CD14-positive monocyte (primary cell): ENCODE data around the gene YTHDF1. TPM values are rescaled to one million over a fixed set of nuclear protein-coding genes. Genes with fewer than 3 reads are reported as not detected.

ENCODE experiments used
- DNase-seq, 3 donors: peaks; one replicate each; pipeline ENCODE4 v3.0.0-alpha.2; 2011 to 2022
- H2AFZ ChIP-seq: 2 replicates; pipeline ENCODE4 v1.6.0; 2012; ENCODE audit warnings: mild to moderate bottlenecking, low read depth, low read length, inconsistent platforms; ENCODE audit not compliant: insufficient read depth, poor library complexity, severe bottlenecking
- H3K27ac ChIP-seq, 2 donors: 1 replicate in 1 of 2; 2 replicates in 1 of 2; pipeline ENCODE4 v1.5.1; 2012 to 2013; ENCODE audit warnings: low read length in 2 of 2, control low read depth in 1 of 2, inconsistent platforms in 1 of 2, low read depth in 1 of 2, mild to moderate bottlenecking in 1 of 2
- H3K27me3 ChIP-seq, 2 donors: one replicate each; pipeline versions ENCODE4 v1.6.0 to v1.6.1; 2011 to 2013; ENCODE audit warnings: low read length in 2 of 2; ENCODE audit not compliant: control insufficient read depth in 2 of 2, insufficient read depth in 2 of 2
- H3K36me3 ChIP-seq, 2 donors: replicated peaks in 1 of 2; 1 replicate in 1 of 2; 2 replicates in 1 of 2; pipeline versions ENCODE4 v1.5.1 to v1.6.1; 2012 to 2013; ENCODE audit warnings: low read length in 2 of 2, control low read depth in 1 of 2, inconsistent platforms in 1 of 2, mild to moderate bottlenecking in 1 of 2; ENCODE audit not compliant: insufficient read depth in 2 of 2, control insufficient read depth in 1 of 2
- H3K4me1 ChIP-seq, 2 donors: 1 replicate in 1 of 2; 2 replicates in 1 of 2; pipeline versions ENCODE4 v1.5.1 to v1.6.1; 2012 to 2013; ENCODE audit warnings: low read length in 2 of 2, control low read depth in 1 of 2, inconsistent platforms in 1 of 2, mild to moderate bottlenecking in 1 of 2, moderate library complexity in 1 of 2; ENCODE audit not compliant: insufficient read depth in 2 of 2, control insufficient read depth in 1 of 2
- H3K4me2 ChIP-seq: replicated peaks from 2 replicates; pipeline ENCODE3; 2012; ENCODE audit warnings: low read length, moderate library complexity, mild to moderate bottlenecking; ENCODE audit not compliant: poor library complexity, severe bottlenecking; ENCODE audit errors: extremely low read depth
- H3K4me3 ChIP-seq, 3 experiments: fragments of 200-600 bp in 1 of 3; sonication (generic) in 1 of 3; replicated peaks in 1 of 3; 1 replicate in 2 of 3; 2 replicates in 1 of 3; pipeline ENCODE4 v1.5.1; 2011 to 2013; ENCODE audit warnings: low read length in 3 of 3, mild to moderate bottlenecking in 3 of 3, control low read depth in 2 of 3, low read depth in 2 of 3, inconsistent platforms in 1 of 3, moderate library complexity in 1 of 3
- H3K79me2 ChIP-seq: 2 replicates; pipeline ENCODE4 v1.6.0; 2012; ENCODE audit warnings: mild to moderate bottlenecking, control low read depth, inconsistent platforms, low read length, moderate library complexity; ENCODE audit not compliant: insufficient read depth
- H3K9ac ChIP-seq: 2 replicates; pipeline ENCODE4 v1.6.0; 2017; ENCODE audit warnings: low read length, mild to moderate bottlenecking; ENCODE audit not compliant: insufficient read depth, poor library complexity, severe bottlenecking
- H3K9me3 ChIP-seq, 2 donors: replicated peaks in 1 of 2; 1 replicate in 1 of 2; 2 replicates in 1 of 2; pipeline versions ENCODE4 v1.5.1 to v1.6.1; 2012 to 2013; ENCODE audit warnings: low read length in 2 of 2, control low read depth in 1 of 2; ENCODE audit not compliant: control insufficient read depth in 1 of 2, insufficient read depth in 1 of 2
- H4K20me1 ChIP-seq: 2 replicates; pipeline ENCODE4 v1.6.0; 2012; ENCODE audit warnings: mild to moderate bottlenecking, low read length, control low read depth, moderate library complexity; ENCODE audit not compliant: insufficient read depth
- H3K27ac Mint-ChIP-seq, 7 donors: one replicate each; pipeline ENCODE4 v1.8.0; 2020; ENCODE audit warnings: mild to moderate bottlenecking in 7 of 7, mixed read lengths in 7 of 7, moderate library complexity in 6 of 7, inconsistent platforms in 2 of 7
- H3K27me3 Mint-ChIP-seq, 3 donors: one replicate each; pipeline ENCODE4 v1.8.0; 2021 to 2022; ENCODE audit warnings: low read depth in 3 of 3, mild to moderate bottlenecking in 3 of 3, mixed read lengths in 3 of 3, moderate library complexity in 3 of 3, inconsistent platforms in 1 of 3
- H3K36me3 Mint-ChIP-seq, 2 donors: one replicate each; pipeline ENCODE4 v1.8.0; 2020; ENCODE audit warnings: mixed read lengths in 2 of 2, inconsistent platforms in 1 of 2, mild to moderate bottlenecking in 1 of 2
- H3K4me1 Mint-ChIP-seq: one replicate; pipeline ENCODE4 v1.8.0; 2020; ENCODE audit warnings: mild to moderate bottlenecking, mixed read lengths
- H3K4me3 Mint-ChIP-seq, 2 donors: one replicate each; pipeline ENCODE4 v1.8.0; 2020; ENCODE audit warnings: mild to moderate bottlenecking in 2 of 2, mixed read lengths in 2 of 2, moderate library complexity in 1 of 2
- H3K9me3 Mint-ChIP-seq, 7 donors: one replicate each; pipeline ENCODE4 v1.8.0; 2020 to 2022; ENCODE audit warnings: mixed read lengths in 7 of 7, mild to moderate bottlenecking in 6 of 7, moderate library complexity in 6 of 7, inconsistent platforms in 2 of 7
- CTCF ChIP-seq: fragments of 200-600 bp; IDR thresholded peaks from one replicate; pipeline ENCODE4 v1.8.0; 2022; ENCODE audit warnings: antibody characterized with exemption, mild to moderate bottlenecking
- WGBS: methylation state at CpG from one replicate; pipeline ENCODE4 v1.1.5; 2013; ENCODE audit warnings: missing lambda C conversion rate; ENCODE audit not compliant: insufficient coverage; 5-methylcytosine and 5-hydroxymethylcytosine counted together
- intact Hi-C, 2 donors: fragments of 100-400 bp; cut with micrococcal nuclease; formaldehyde crosslinking; loops; one replicate each; pipeline versions ENCODE4 v1.15.0 to v1.15.1; 2023
- polyA plus RNA-seq, 3 donors: library from polyadenylated mRNA; depleted of rRNA in 1 of 3; unstranded in 2 of 3; stranded (reverse) in 1 of 3; fragments of 300-500 nt in 2 of 3; fragments of >200 nt in 1 of 3; fragmentation: Illumina TruSeq in 2 of 3; gene quantifications; 1 replicate in 2 of 3; 2 replicates in 1 of 3; pipeline ENCODE4 v1.2.3, GENCODE V29; 2012 to 2021

YTHDF1 gene
- polyA plus RNA-seq, 3 donors, result 18.0 to 33.4 (median 25.9) TPM

DNA sequence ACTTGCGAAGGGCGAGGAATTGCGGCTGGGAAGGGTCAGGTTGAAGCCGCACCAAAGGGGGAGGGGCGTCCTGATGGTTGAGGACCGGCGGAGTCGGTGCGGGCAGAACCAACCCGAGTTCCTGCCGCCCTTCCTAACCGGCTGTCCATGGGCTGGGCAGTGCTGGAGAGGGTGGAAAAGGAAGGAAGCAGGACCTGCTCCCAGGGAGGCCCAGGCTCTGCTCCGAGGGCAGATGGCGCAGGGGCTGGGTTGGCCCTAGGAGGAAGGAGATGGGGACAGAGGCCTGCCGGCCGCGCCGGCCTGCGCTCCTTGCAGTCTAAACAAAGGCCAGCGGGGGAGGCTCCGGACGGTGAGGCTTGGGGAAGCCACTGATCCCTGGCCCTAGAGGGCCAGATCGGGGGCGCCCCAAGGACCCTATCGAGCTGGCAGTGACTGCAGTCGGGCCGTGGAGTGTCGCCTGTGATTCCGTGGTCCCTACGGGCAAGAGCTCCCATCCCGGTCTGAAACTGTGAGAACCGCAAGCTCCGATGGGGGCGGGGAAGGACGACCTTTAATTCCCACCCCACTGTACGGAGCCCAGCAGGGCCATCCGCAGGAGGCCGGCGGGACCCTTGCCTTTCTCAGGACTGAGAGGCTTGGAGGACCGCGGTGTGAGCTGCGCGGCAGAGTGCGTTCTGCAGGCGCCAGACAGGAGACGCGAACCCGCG, 39.4 kb downstream of the YTHDF1 start:
- 12% methylated on average over 47 of the region's 49 CpGs for WGBS
- Histone ChIP-seq H3K27me3 (peaks cover 13 to 61% of the 10 kb centered on the region in 2 donors), H4K20me1 (no peaks in the 10 kb centered on the region), H3K4me3 (no peak overlapping the region), H3K9ac (no peak overlapping the region), H3K27ac (no peak overlapping the region), H3K79me2 (no peaks in the 10 kb centered on the region), H3K4me2 (no peak overlapping the region), H2AFZ (no peak overlapping the region), H3K9me3 (peaks cover 0 to 14% of the 10 kb centered on the region in 2 donors), H3K36me3 (no peaks in the 10 kb centered on the region), H3K4me1 (no peaks in the 10 kb centered on the region)
- Mint-ChIP-seq H3K4me1 (peaks cover 2% of the 10 kb centered on the region), H3K27ac (no peak overlapping the region), H3K9me3 (peaks cover 0 to 16% (median 6%) of the 10 kb centered on the region in 7 donors), H3K4me3 (peak overlapping the region in 1 of 2 donors; percentile 85), H3K27me3 (peaks cover 47 to 90% (median 71%) of the 10 kb centered on the region in 3 donors), H3K36me3 (peaks cover 0 to 2% of the 10 kb centered on the region in 2 donors)
- DNase-seq, result no peak
- TF ChIP-seq CTCF, result no peak
- intact Hi-C loops, result no loop called here

DNA sequence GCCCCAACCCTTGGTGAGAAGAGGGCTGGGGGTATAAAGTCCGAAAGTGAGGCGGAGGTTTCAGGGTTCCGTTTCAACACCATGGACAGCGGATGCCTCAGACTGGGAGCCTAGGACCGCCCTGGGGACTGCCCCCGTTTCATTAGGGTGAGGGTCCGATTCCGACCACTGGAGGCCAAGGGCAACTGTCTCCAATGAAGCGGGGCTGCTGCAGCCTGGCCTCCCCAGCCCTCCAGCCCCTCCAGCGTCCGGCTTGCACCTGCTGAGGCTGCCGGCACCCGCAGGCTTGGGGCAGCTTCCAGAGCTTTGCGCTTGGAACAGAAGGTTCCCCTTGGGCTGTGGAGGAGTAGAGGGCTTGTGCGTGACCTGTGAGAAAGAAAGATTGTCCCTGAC, 39.9 kb downstream of the YTHDF1 start:
- H3K27ac Mint-ChIP-seq, result no peak overlapping the region
- no peak for TF ChIP-seq CTCF
- peak overlapping the region in 1 of 2 donors; percentile 85 for H3K4me3 Mint-ChIP-seq
- intact Hi-C loops, result no loop called here
- H3K9me3 Mint-ChIP-seq, result peaks cover 0 to 16% (median 6%) of the 10 kb centered on the region in 7 donors
- no peak overlapping the region for H3K27ac ChIP-seq
- H3K4me2 ChIP-seq, result no peak overlapping the region
- no peak overlapping the region for H3K4me3 ChIP-seq
- no peaks in the 10 kb centered on the region for H3K36me3 ChIP-seq
- peaks cover 13 to 62% of the 10 kb centered on the region in 2 donors for H3K27me3 ChIP-seq
- H3K4me1 ChIP-seq, result no peaks in the 10 kb centered on the region
- H3K79me2 ChIP-seq, result no peaks in the 10 kb centered on the region
- whole genome bisulfite sequencing, result 6% methylated on average over 12 of the region's 15 CpGs
- H3K9me3 ChIP-seq, result peaks cover 0 to 14% of the 10 kb centered on the region in 2 donors
- peaks cover 43 to 87% (median 68%) of the 10 kb centered on the region in 3 donors for H3K27me3 Mint-ChIP-seq
- H4K20me1 ChIP-seq, result no peaks in the 10 kb centered on the region
- DNase-seq, result no peak
- no peak overlapping the region for H3K9ac ChIP-seq
- H3K4me1 Mint-ChIP-seq, result peaks cover 2% of the 10 kb centered on the region
- peaks cover 0 to 2% of the 10 kb centered on the region in 2 donors for H3K36me3 Mint-ChIP-seq
- H2AFZ ChIP-seq, result no peak overlapping the region
